T-helper 1 cell (primary cell): ENCODE results near the gene A4GALT.
"Not testable (repeated sequence)": the region's sequence is repeated elsewhere in the genome, so short reads cannot be mapped to it uniquely, and the experiment has no call there.

Experiments
- DNase-seq, 5 donors: peaks; one replicate each; pipeline ENCODE4 v3.0.0-alpha.2; 2012 to 2020

The A4GALT gene

GRCh38 chr22:42680648-42681047 lies 40.0 kb downstream of the A4GALT start:
- DNase-seq = no peak

- DNase-seq = no peak
These were observed 41.0 kb downstream of the A4GALT start for GRCh38 chr22:42679691-42680090.

- DNase-seq = no peak
These were observed 41.8 kb downstream of the A4GALT start for GRCh38 chr22:42678894-42679293.

GRCh38 chr22:42677936-42678335 lies 42.7 kb downstream of the A4GALT start:
- not testable (repeated sequence) for DNase-seq

- DNase-seq = no peak
These were observed 44.5 kb downstream of the A4GALT start for GRCh38 chr22:42676059-42676607.

GRCh38 chr22:42673898-42674401 lies 46.7 kb downstream of the A4GALT start:
- no peak for DNase-seq

- DNase-seq = not testable (repeated sequence)
These were observed 47.6 kb downstream of the A4GALT start for GRCh38 chr22:42673071-42673470.

- DNase-seq = peak in 1 of 5 donors; percentile 44
These were observed 49.6 kb downstream of the A4GALT start for GRCh38 chr22:42670921-42671709.

- DNase-seq = no peak
These were observed 50.6 kb downstream of the A4GALT start for GRCh38 chr22:42670046-42670445.

- DNase-seq = not testable (repeated sequence)
These were observed 54.3 kb downstream of the A4GALT start for GRCh38 chr22:42666393-42666792.

GRCh38 chr22:42664976-42665831 lies 55.5 kb downstream of the A4GALT start:
- DNase-seq = no peak

GRCh38 chr22:42661985-42662831 lies 58.5 kb downstream of the A4GALT start:
- DNase-seq = peak; percentile 58 to 79 (median 66)

GRCh38 chr22:42656578-42656977 lies 64.1 kb downstream of the A4GALT start:
- no peak for DNase-seq

GRCh38 chr22:42655693-42656092 lies 65.0 kb downstream of the A4GALT start:
- no peak for DNase-seq

GRCh38 chr22:42654436-42655073 lies 66.1 kb downstream of the A4GALT start:
- DNase-seq = no peak

- DNase-seq = no peak
These were observed 66.7 kb downstream of the A4GALT start for GRCh38 chr22:42653999-42654398.

- no peak for DNase-seq
These were observed 69.5 kb downstream of the A4GALT start for GRCh38 chr22:42651134-42651533.

GRCh38 chr22:42649246-42650099 lies 71.2 kb downstream of the A4GALT start, which contains the start of gene CYB5R3:
Gene CYB5R3, minus strand, starts transcription at chr22:42649392. Its CDS starts 77 bp downstream, at chr22:42649315.
- peak; percentile 63 to 77 (median 67) for DNase-seq

- DNase-seq = peak in 2 of 5 donors; percentile 13 to 39
These were observed 72.1 kb downstream of the A4GALT start for GRCh38 chr22:42648368-42649245.

- no peak for DNase-seq
These were observed 72.7 kb downstream of the A4GALT start for GRCh38 chr22:42648017-42648367.
